Myocyte (in vitro differentiated cells): ENCODE results near the gene MINDY1. TPM values are rescaled to one million over a fixed set of nuclear protein-coding genes. Genes with fewer than 3 reads are reported as not detected.
A peak's percentile ranks its signal among the peaks of the same experiment; 100 is the strongest.

Experiments
- DNase-seq: peaks from one replicate; pipeline ENCODE4 v3.0.0-alpha.2; 2012; ENCODE audit warnings: low read depth
- total RNA-seq: library from RNA; depleted of rRNA; stranded (reverse); fragments of >200 nt; gene quantifications from 2 replicates; pipeline ENCODE4 v1.2.3, GENCODE V29; 2014

MINDY1 gene
- total RNA-seq, 1 donor from 2014 or later: 39.6 TPM

DNA sequence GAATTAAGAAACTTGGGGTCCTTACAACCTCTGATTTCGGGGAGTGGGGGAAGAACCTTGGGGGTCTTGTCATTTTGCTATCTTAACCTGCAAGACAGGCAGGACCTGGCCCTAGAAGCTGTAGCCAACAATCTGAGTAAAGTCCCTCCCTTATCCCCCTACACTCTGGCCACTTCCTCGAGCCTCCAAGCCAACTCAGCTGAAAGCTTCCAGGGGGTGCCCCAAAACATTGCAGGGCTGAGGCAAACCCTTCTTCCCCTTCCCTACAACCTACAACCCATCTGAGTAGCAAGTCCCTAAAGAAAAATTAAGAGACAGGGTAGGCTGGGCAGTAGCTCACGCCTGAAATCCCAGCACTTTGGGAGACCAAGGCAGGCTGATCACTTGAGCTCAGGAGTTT is 37.1 kb downstream of the MINDY1 start:
- DNase-seq: no peak

DNA sequence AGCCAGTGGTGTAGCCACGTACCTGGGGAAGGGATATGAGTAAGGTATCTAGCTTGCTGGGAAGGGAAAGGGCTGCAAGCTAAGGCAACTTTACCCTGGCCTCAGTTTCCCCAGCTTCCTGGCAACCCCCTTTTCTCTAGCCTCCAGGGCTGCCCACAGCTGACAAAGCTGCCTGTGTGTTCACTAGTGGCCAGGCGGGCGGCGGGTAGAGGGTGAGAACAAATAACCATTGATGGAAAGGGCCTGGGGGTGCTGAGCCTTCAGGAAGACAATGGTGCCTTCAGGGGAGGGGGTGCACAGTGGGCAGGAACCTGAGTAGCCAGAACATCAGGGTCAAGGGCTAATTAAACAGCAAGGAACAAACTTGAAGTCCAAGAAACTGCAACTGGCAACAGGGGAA is 38.2 kb downstream of the MINDY1 start:
- no peak for DNase-seq

DNA sequence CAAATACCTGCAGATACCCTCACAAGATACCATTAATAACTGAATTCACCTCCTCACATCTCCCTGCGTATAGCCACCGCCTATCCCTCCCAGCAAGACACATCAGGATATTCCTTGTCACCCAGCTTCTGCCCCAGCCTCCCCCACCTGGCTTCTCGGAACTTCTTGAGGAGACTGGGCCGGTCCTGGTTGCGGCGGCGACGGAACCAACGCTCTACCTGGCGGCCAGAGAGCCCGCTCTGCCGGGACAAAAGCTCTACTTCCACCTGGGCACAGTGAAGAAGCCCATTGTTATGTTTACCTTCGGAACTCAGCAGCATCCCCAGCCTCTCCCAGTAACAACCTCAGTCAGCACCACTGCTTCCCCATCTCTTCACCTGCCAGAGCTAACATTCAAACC is 38.8 kb downstream of the MINDY1 start:
- no peak for DNase-seq

DNA sequence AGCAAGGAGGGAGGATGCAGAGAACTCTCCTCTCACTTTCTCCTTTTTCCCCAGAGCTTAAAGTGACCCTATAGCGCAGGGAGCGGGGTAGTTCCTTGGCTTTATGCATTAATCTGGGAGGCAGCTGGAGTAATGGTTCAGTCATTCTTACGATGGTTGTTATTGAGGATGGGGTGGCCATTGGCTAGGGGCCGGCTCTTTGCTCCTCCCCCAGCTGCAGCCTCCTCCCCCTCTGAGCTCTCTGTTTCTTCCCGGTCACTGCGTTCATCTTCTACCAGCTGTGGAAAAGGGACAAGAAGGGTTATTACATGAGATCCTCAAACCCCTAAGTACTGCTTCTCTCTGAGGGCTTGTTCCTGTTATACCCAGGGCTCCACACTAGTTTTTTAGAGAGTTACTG is 40.7 kb downstream of the MINDY1 start:
- no peak for DNase-seq

DNA sequence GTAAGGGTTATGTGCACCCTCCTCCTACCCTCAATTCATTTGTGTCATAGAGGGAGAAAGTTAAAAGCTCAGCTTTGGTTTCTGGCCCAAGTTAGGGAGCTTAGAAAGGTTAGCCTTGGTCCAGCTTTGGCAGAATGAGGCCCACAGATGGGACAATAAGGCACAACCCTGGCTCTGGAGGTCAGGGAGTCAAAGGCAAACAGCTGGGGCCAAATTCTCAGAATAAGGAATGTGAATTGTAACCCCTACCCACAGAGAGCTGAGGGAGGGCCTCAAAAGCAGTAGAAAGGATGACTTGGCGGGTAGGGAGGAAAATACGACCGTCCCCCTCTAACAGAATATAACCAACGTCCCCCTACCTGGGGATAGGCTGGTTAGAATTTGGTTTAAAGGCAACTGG is 41.1 kb downstream of the MINDY1 start:
- DNase-seq: no peak

DNA sequence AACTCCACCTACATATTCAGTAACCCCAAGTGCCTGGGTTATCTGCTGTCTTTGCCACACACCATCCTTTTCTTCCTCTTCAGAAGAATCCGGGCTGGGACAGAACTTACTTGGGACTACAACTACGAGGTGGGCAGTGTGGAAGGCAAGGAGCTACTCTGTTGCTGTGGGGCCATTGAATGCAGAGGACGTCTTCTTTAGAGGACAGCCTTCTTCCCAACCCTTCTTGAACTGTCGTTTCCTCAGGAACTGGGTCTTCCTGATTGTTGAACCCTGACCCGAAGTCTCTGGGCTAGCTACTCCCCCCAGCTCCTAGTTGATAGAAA is 42.6 kb downstream of the MINDY1 start:
- no peak for DNase-seq

DNA sequence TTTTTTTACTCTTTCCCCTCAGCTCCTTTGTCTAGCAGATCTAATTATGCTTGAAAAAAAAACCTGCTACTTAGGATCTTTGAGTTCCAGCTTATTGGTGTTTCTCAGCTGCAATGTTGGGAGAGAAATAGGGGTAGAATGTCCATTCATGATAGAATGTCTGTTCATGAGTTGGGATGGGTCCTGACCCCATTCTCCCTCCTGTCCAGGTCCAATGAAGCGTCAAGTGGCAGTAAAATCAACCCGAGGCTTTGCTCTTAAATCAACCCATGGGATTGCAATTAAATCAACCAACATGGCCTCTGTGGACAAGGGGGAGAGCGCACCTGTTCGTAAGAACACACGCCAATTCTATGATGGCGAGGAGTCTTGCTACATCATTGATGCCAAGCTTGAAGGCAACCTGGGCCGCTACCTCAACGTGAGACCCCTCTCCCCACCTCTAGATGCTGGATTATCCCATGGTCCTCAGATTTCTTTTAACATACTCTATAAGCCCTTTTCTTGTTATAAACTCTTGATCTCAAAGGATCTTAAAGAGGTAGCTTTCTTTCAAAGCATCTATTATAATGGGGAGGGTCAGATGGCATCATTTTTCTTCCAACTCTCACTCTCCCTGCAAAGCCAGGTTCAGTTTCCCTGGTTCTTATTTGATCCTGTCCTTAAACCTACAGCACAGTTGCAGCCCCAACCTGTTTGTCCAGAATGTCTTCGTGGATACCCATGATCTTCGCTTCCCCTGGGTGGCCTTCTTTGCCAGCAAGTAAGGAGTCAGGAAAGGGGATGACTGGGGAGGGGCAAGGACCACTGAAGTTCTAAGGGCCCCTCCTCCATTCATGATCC is 43.2 kb downstream of the MINDY1 start:
- DNase-seq: no peak

DNA sequence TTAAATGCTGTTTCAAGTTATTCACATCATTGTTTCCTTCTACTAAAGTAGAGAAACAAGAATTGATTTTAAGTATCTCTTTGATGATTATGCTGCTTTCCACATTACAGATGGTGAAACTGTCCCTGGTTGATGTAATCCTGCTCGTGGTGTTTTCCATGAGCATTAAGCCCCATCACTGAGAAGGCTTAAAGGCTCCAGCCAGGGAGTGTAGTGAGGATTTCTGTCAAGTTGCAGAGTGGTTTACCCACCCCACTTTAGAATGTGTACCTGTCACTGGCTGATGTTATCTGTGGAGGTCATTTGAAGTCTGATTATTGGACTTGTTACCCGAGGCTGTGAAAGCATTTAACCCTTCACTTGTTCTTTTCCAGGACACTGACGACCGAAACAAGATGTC is 44.9 kb downstream of the MINDY1 start:
- no peak for DNase-seq

DNA sequence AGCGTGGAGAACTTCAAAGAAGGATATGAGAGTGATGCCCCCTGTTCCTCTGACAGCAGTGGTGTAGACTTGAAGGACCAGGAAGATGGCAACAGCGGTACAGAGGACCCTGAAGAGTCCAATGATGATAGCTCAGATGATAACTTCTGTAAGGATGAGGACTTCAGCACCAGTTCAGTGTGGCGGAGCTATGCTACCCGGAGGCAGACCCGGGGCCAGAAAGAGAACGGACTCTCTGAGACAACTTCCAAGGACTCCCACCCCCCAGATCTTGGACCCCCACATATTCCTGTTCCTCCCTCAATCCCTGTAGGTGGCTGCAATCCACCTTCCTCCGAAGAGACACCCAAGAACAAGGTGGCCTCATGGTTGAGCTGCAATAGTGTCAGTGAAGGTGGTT is 46.1 kb downstream of the MINDY1 start:
- DNase-seq: no peak

DNA sequence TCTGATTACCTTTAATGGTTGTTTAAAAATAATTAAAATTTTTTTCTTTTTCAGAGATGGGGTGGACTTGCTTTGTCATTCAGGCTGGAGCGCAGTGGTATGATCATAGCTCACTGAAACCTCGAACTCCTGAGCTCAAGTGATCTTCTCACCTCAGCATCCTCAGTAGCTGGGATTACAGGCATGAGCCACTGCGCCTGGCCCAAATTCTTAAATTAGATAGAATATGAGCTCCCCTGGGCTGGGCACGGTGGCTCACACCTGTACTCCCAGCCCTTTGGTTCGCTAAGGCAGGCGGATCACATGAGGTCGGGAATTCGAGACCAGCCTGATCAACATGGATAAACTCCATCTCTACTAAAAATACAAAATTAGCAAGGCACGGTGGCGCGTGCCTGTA is 49.0 kb downstream of the MINDY1 start:
- no peak for DNase-seq

DNA sequence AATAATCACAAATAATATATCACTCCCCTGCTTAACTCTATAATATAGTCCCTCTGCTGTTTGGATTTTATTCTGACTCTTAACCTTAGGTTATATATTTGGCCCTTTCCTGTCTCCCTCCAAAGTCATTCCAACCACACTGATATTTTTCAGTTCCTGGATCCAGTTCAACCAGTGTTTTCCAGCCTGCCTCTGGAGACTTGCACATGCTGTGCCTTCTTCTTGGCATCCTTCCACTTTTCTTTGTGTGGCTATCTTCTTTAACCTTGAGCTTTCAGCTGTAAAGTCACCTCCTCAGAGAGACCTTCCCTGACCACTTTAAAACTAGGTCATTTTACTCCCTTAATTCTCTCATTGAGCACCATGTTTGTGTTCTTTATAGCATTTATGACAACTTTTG is 51.4 kb downstream of the MINDY1 start:
- peak; percentile 5 for DNase-seq

DNA sequence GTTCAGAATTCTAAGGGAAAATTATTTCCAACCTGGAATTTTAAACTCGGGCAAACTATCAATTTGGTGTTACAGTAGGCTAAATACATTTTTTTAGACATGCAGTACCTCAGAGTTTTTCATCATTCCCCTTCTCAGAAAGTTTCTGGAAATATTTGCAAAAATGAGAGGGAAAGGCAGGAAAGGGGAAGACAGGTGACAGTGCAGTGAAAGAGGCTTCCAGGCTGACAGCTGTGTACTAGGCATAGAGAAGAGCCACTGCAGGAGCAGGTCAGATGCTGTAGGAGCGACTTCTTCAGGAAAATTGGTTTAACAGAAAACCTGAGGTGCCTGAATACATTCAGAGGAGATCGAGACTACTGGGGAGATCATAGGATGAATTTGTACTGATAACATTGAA is 52.0 kb downstream of the MINDY1 start:
- no peak for DNase-seq

Other genes with a start within 250 kb of the MINDY1 start
- gene CTSS, start 241.1 kb downstream of the MINDY1 start, total RNA-seq: 2.6 and 3.8 TPM in 2 replicates
- 2.6 and 3.0 TPM in 2 replicates for gene CTSK, start 198.6 kb downstream of the MINDY1 start, total RNA-seq
- gene ARNT, start 130.3 kb downstream of the MINDY1 start, total RNA-seq: 33.1 and 41.7 TPM in 2 replicates
- not detected in 2 replicates for gene CTXND2, start 119.8 kb downstream of the MINDY1 start, total RNA-seq
- gene SETDB1, start 80.5 kb downstream of the MINDY1 start, total RNA-seq: 42.9 and 48.3 TPM in 2 replicates
- 55.2 and 58.3 TPM in 2 replicates for gene CERS2, start 32.1 kb downstream of the MINDY1 start, total RNA-seq
- not detected in 2 replicates for gene ANXA9, start 24.6 kb downstream of the MINDY1 start, total RNA-seq
- 25.9 and 47.5 TPM in 2 replicates for gene PRUNE1, start 1.5 kb upstream of the MINDY1 start, total RNA-seq
- 1.4 and 1.8 TPM in 2 replicates for gene BNIPL, start 29.7 kb upstream of the MINDY1 start, total RNA-seq
- 4.8 and 5.4 TPM in 2 replicates for gene C1orf56, start 40.8 kb upstream of the MINDY1 start, total RNA-seq
- 65.9 and 92.2 TPM in 2 replicates for gene CDC42SE1, start 52.7 kb upstream of the MINDY1 start, total RNA-seq
- gene MLLT11, start 53.5 kb upstream of the MINDY1 start, total RNA-seq: 76.6 and 79.8 TPM in 2 replicates
- gene GABPB2, start 63.9 kb upstream of the MINDY1 start, total RNA-seq: 4.3 and 6.7 TPM in 2 replicates
- 73.1 and 132 TPM in 2 replicates for gene SEMA6C, start 139.7 kb upstream of the MINDY1 start, total RNA-seq
- gene TNFAIP8L2, start 149.7 kb upstream of the MINDY1 start, total RNA-seq: not detected in 2 replicates
- gene LYSMD1, start 159.0 kb upstream of the MINDY1 start, total RNA-seq: 18.7 and 23.9 TPM in 2 replicates
- gene SCNM1, start 159.2 kb upstream of the MINDY1 start, total RNA-seq: 26.0 and 26.1 TPM in 2 replicates
- gene TMOD4, start 169.1 kb upstream of the MINDY1 start, total RNA-seq: 0.35 and 0.47 TPM in 2 replicates
- gene VPS72, start 183.3 kb upstream of the MINDY1 start, total RNA-seq: 80.3 and 81.8 TPM in 2 replicates
- gene PIP5K1A, start 191.7 kb upstream of the MINDY1 start, total RNA-seq: 34.2 and 40.4 TPM in 2 replicates
- 144 and 179 TPM in 2 replicates for gene PSMD4, start 247.8 kb upstream of the MINDY1 start, total RNA-seq